IPS-15b (cell line): ENCODE measurements around the gene KPNA2.
"Not testable (repeated sequence)": the region's sequence is repeated elsewhere in the genome, so short reads cannot be mapped to it uniquely, and the experiment has no call there.

ENCODE experiments used
- H3K27me3 ChIP-seq: one replicate; pipeline ENCODE4 v1.6.1; 2013; ENCODE audit warnings: low read length; ENCODE audit not compliant: control insufficient read depth, insufficient read depth
- H3K36me3 ChIP-seq: one replicate; pipeline ENCODE4 v1.6.1; 2013; ENCODE audit warnings: low read length; ENCODE audit not compliant: control insufficient read depth, insufficient read depth
- H3K4me1 ChIP-seq: one replicate; pipeline ENCODE4 v1.6.1; 2013; ENCODE audit warnings: mild to moderate bottlenecking, low read length; ENCODE audit not compliant: control insufficient read depth, insufficient read depth
- H3K4me3 ChIP-seq: one replicate; pipeline ENCODE4 v1.5.1; 2013; ENCODE audit warnings: low read depth, low read length
- H3K9ac ChIP-seq: one replicate; pipeline ENCODE4 v1.6.1; 2013; ENCODE audit warnings: low read depth, mild to moderate bottlenecking, low read length
- H3K9me3 ChIP-seq: one replicate; pipeline ENCODE4 v1.6.1; 2013; ENCODE audit warnings: mild to moderate bottlenecking, low read length; ENCODE audit not compliant: control insufficient read depth, insufficient read depth

The KPNA2 gene

GRCh38 chr17:68051321-68052312 lies 16.1 kb downstream of the KPNA2 start:
- not testable (repeated sequence) for H3K4me3 ChIP-seq, H3K9me3 ChIP-seq, H3K9ac ChIP-seq, H3K36me3 ChIP-seq, H3K4me1 ChIP-seq, H3K27me3 ChIP-seq

- no peak overlapping the region for H3K4me3 ChIP-seq
- no peaks in the 10 kb centered on the region for H3K27me3 ChIP-seq
- H3K36me3 ChIP-seq = no peaks in the 10 kb centered on the region
- H3K9ac ChIP-seq = no peak overlapping the region
- H3K9me3 ChIP-seq = no peaks in the 10 kb centered on the region
- no peaks in the 10 kb centered on the region for H3K4me1 ChIP-seq
Observed at GRCh38 chr17:68052810-68053209, 17.3 kb downstream of the KPNA2 start.

GRCh38 chr17:68053231-68054013 lies 17.9 kb downstream of the KPNA2 start:
- Histone ChIP-seq H3K4me1 (no peaks in the 10 kb centered on the region), H3K27me3 (no peaks in the 10 kb centered on the region), H3K9me3 (no peaks in the 10 kb centered on the region), H3K4me3 (no peak overlapping the region), H3K36me3 (no peaks in the 10 kb centered on the region), H3K9ac (no peak overlapping the region)

GRCh38 chr17:68054296-68054900 lies 18.9 kb downstream of the KPNA2 start:
- Histone ChIP-seq H3K9ac (no peak overlapping the region), H3K9me3 (no peaks in the 10 kb centered on the region)

GRCh38 chr17:68057531-68057952 lies 22.0 kb downstream of the KPNA2 start:
- Histone ChIP-seq H3K27me3 (no peaks in the 10 kb centered on the region), H3K36me3 (no peaks in the 10 kb centered on the region), H3K4me1 (no peaks in the 10 kb centered on the region), H3K9ac (no peak overlapping the region), H3K4me3 (no peak overlapping the region), H3K9me3 (no peaks in the 10 kb centered on the region)

More at GRCh38 chr17:68054296-68054900, 18.9 kb downstream of the KPNA2 start:
- no peaks in the 10 kb centered on the region for H3K36me3 ChIP-seq
- H3K4me1 ChIP-seq = no peaks in the 10 kb centered on the region
- H3K4me3 ChIP-seq = no peak overlapping the region
- no peaks in the 10 kb centered on the region for H3K27me3 ChIP-seq

GRCh38 chr17:68060336-68060735 lies 24.8 kb downstream of the KPNA2 start:
- H3K9me3 ChIP-seq = no peaks in the 10 kb centered on the region
- no peak overlapping the region for H3K9ac ChIP-seq
- no peaks in the 10 kb centered on the region for H3K4me1 ChIP-seq
- H3K27me3 ChIP-seq = no peaks in the 10 kb centered on the region
- H3K4me3 ChIP-seq = no peak overlapping the region
- no peaks in the 10 kb centered on the region for H3K36me3 ChIP-seq

GRCh38 chr17:68061512-68062313 lies 26.2 kb downstream of the KPNA2 start:
- Histone ChIP-seq H3K27me3 (no peaks in the 10 kb centered on the region), H3K9ac (no peak overlapping the region), H3K4me3 (no peak overlapping the region), H3K4me1 (no peaks in the 10 kb centered on the region), H3K36me3 (no peaks in the 10 kb centered on the region), H3K9me3 (no peaks in the 10 kb centered on the region)

GRCh38 chr17:68065366-68065765 lies 29.8 kb downstream of the KPNA2 start:
- H3K9me3 ChIP-seq, H3K9ac ChIP-seq, H3K4me1 ChIP-seq, H3K36me3 ChIP-seq, H3K4me3 ChIP-seq, H3K27me3 ChIP-seq: not testable (repeated sequence)

- H3K9ac ChIP-seq, H3K4me3 ChIP-seq, H3K4me1 ChIP-seq, H3K27me3 ChIP-seq, H3K36me3 ChIP-seq, H3K9me3 ChIP-seq: not testable (repeated sequence)
Observed at GRCh38 chr17:68068512-68068911, 33.0 kb downstream of the KPNA2 start.

- H3K9me3 ChIP-seq, H3K4me1 ChIP-seq, H3K36me3 ChIP-seq: not testable (repeated sequence)
Observed at GRCh38 chr17:68070582-68071444, 35.3 kb downstream of the KPNA2 start.

More at GRCh38 chr17:68070582-68071444, 35.3 kb downstream of the KPNA2 start:
- not testable (repeated sequence) for H3K9ac ChIP-seq, H3K27me3 ChIP-seq, H3K4me3 ChIP-seq
